Suprapubic skin (tissue), 4 donors: Measurements from ENCODE around the gene NOS1AP. TPM values are rescaled to one million over a fixed set of nuclear protein-coding genes. Genes with fewer than 3 reads are reported as not detected.

Experiments used
- DNase-seq, 2 donors: peaks; one replicate each; pipeline ENCODE4 v3.0.0-alpha.2; 2019; ENCODE audit warnings: low spot score in 2 of 2
- H3K27ac ChIP-seq: fragments of 200-600 bp; sonication (generic); one replicate; pipeline ENCODE4 v1.5.1; 2019
- H3K27me3 ChIP-seq: fragments of 200-600 bp; sonication (generic); one replicate; pipeline ENCODE4 v1.5.1; 2019
- H3K36me3 ChIP-seq: fragments of 200-600 bp; sonication (generic); one replicate; pipeline ENCODE4 v1.5.1; 2019
- H3K4me1 ChIP-seq: fragments of 200-600 bp; sonication (generic); one replicate; pipeline ENCODE4 v1.5.1; 2019
- H3K4me3 ChIP-seq: fragments of 200-600 bp; sonication (generic); one replicate; pipeline ENCODE4 v1.5.1; 2019; ENCODE audit warnings: mild to moderate bottlenecking
- H3K9me3 ChIP-seq: fragments of 200-600 bp; sonication (generic); one replicate; pipeline ENCODE4 v1.5.1; 2019
- EP300 ChIP-seq: sonication (generic); formaldehyde crosslinking; IDR thresholded peaks from one replicate; pipeline ENCODE4 v1.6.1; 2017; ENCODE audit warnings: antibody characterized with exemption
- POLR2A ChIP-seq, 2 donors: fragments of 450-650 bp; IDR thresholded peaks; one replicate each; pipeline ENCODE4 v1.6.1; 2017; ENCODE audit warnings: antibody characterized with exemption in 2 of 2, mild to moderate bottlenecking in 2 of 2, moderate library complexity in 2 of 2
- POLR2AphosphoS5 ChIP-seq, 3 donors: sonication (generic); formaldehyde crosslinking; IDR thresholded peaks; one replicate each; pipeline ENCODE4 v1.6.1; 2017; ENCODE audit warnings: antibody characterized with exemption in 3 of 3
- WGBS: methylation state at CpG from one replicate; pipeline ENCODE4 v1.1.5; 2018; 5-methylcytosine and 5-hydroxymethylcytosine counted together
- total RNA-seq, 4 donors: library from RNA; depleted of rRNA; stranded (reverse); fragments of >200 nt; gene quantifications; one replicate each; pipeline ENCODE4 v1.1.0, GENCODE V29; 2016
- TF ChIP-seq, protein P1 (sequence below), 2 donors: fragments of 200-600 bp in 1 of 2; fragments of 450-650 bp in 1 of 2; sonication (generic) in 1 of 2; IDR thresholded peaks; one replicate each; pipeline ENCODE4 v1.5.1; 2016 to 2019; ENCODE audit warnings: antibody characterized with exemption in 2 of 2, mild to moderate bottlenecking in 1 of 2, moderate library complexity in 1 of 2

Gene NOS1AP
- total RNA-seq, 4 donors from 2014 or later = 1.9 to 9.5 (median 3.3) TPM

GRCh38 chr1:162138599-162139181, 69.2 kb downstream of the NOS1AP start:
- no peak overlapping the region for H3K27ac ChIP-seq
- no peaks in the 10 kb centered on the region for H3K9me3 ChIP-seq
- no peaks in the 10 kb centered on the region for H3K27me3 ChIP-seq
- 44% methylated on average over 4 of the region's 4 CpGs for whole genome bisulfite sequencing
- no peaks in the 10 kb centered on the region for H3K36me3 ChIP-seq
- H3K4me1 ChIP-seq = no peaks in the 10 kb centered on the region
- TF ChIP-seq POLR2A (IDR thresholded peaks at IDR 0.05) (no peak), EP300 (no peak), POLR2AphosphoS5 (IDR thresholded peaks at IDR 0.05) (no peak)
- TF ChIP-seq, protein P1, sequence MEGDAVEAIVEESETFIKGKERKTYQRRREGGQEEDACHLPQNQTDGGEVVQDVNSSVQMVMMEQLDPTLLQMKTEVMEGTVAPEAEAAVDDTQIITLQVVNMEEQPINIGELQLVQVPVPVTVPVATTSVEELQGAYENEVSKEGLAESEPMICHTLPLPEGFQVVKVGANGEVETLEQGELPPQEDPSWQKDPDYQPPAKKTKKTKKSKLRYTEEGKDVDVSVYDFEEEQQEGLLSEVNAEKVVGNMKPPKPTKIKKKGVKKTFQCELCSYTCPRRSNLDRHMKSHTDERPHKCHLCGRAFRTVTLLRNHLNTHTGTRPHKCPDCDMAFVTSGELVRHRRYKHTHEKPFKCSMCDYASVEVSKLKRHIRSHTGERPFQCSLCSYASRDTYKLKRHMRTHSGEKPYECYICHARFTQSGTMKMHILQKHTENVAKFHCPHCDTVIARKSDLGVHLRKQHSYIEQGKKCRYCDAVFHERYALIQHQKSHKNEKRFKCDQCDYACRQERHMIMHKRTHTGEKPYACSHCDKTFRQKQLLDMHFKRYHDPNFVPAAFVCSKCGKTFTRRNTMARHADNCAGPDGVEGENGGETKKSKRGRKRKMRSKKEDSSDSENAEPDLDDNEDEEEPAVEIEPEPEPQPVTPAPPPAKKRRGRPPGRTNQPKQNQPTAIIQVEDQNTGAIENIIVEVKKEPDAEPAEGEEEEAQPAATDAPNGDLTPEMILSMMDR (IDR thresholded peaks at IDR 0.05) = no peak
- DNase-seq = no peak
- no peak overlapping the region for H3K4me3 ChIP-seq

DNA sequence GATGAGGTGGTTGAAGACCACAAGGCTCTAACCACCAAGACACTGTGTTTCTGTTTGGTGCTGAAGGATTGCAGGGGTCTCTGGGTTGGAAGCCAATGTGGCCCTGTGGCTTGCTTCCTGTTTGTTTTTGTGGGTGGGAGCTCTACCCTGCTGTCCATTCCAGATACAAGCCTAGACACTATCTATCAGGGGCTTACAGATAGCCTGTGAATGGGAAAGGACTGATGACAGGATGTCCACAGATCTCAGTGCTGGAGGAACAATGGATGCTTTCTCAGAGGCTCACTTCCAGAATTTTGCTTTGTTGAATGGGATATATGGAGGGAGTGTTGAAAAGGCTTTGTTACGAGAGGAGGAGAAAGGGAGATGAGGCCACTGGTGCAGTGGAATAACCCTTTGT, 69.7 kb downstream of the NOS1AP start:
- Histone ChIP-seq H3K27me3 (no peaks in the 10 kb centered on the region), H3K4me1 (no peaks in the 10 kb centered on the region), H3K27ac (no peak overlapping the region), H3K4me3 (no peak overlapping the region), H3K9me3 (no peaks in the 10 kb centered on the region), H3K36me3 (no peaks in the 10 kb centered on the region)
- TF ChIP-seq, protein P1 (IDR thresholded peaks at IDR 0.05) = no peak
- TF ChIP-seq POLR2AphosphoS5 (IDR thresholded peaks at IDR 0.05) (no peak), POLR2A (IDR thresholded peaks at IDR 0.05) (no peak), EP300 (no peak)
- WGBS = 76% methylated on average over 1 of the region's 1 CpG
- DNase-seq = no peak

GRCh38 chr1:162141281-162142054, 72.0 kb downstream of the NOS1AP start:
- Histone ChIP-seq H3K27me3 (peaks cover 2% of the 10 kb centered on the region), H3K36me3 (no peaks in the 10 kb centered on the region), H3K4me3 (no peak overlapping the region), H3K4me1 (no peaks in the 10 kb centered on the region), H3K27ac (no peak overlapping the region), H3K9me3 (no peaks in the 10 kb centered on the region)
- TF ChIP-seq POLR2A (IDR thresholded peaks at IDR 0.05) (no peak), EP300 (no peak), POLR2AphosphoS5 (IDR thresholded peaks at IDR 0.05) (no peak)
- TF ChIP-seq, protein P1 (IDR thresholded peaks at IDR 0.05) = no peak
- WGBS = 63% methylated on average over 5 of the region's 5 CpGs
- DNase-seq = no peak

GRCh38 chr1:162142968-162143367, 73.5 kb downstream of the NOS1AP start:
- 62% methylated on average over 3 of the region's 3 CpGs for WGBS
- H3K36me3 ChIP-seq = no peaks in the 10 kb centered on the region
- H3K4me1 ChIP-seq = no peaks in the 10 kb centered on the region
- no peak overlapping the region for H3K27ac ChIP-seq
- H3K4me3 ChIP-seq = no peak overlapping the region
- H3K27me3 ChIP-seq = peaks cover 2% of the 10 kb centered on the region
- no peaks in the 10 kb centered on the region for H3K9me3 ChIP-seq
- TF ChIP-seq POLR2A (IDR thresholded peaks at IDR 0.05) = no peak
- no peak for TF ChIP-seq POLR2AphosphoS5 (IDR thresholded peaks at IDR 0.05)
- TF ChIP-seq, protein P1 (IDR thresholded peaks at IDR 0.05) = no peak
- no peak for TF ChIP-seq EP300
- no peak for DNase-seq

GRCh38 chr1:162144268-162144667, 74.8 kb downstream of the NOS1AP start:
- Histone ChIP-seq H3K4me3 (no peak overlapping the region), H3K27ac (no peak overlapping the region), H3K4me1 (no peaks in the 10 kb centered on the region), H3K36me3 (no peaks in the 10 kb centered on the region), H3K27me3 (peaks cover 2% of the 10 kb centered on the region), H3K9me3 (no peaks in the 10 kb centered on the region)
- no peak for DNase-seq
- TF ChIP-seq, protein P1 (IDR thresholded peaks at IDR 0.05) = no peak
- TF ChIP-seq POLR2AphosphoS5 (IDR thresholded peaks at IDR 0.05) = no peak
- TF ChIP-seq POLR2A (IDR thresholded peaks at IDR 0.05) = no peak
- WGBS = 50% methylated on average over 3 of the region's 3 CpGs
